ENCODE measurements around the gene TEX50. TPM values are rescaled to one million over a fixed set of nuclear protein-coding genes. Genes with fewer than 3 reads are reported as not detected.
"Not testable (repeated sequence)": the region's sequence is repeated elsewhere in the genome, so short reads cannot be mapped to it uniquely, and the experiment has no call there.

TEX50 gene
- total RNA-seq, 1 experiment from 2014 or later, result not detected

- Histone ChIP-seq H3K27ac (ENCODE audit: low read length) (no peak overlapping the region), H3K27me3 (ENCODE audit: low read length) (no peaks in the 10 kb centered on the region), H3K9me2 (replicated peaks; ENCODE audit: low read length) (no peaks in the 10 kb centered on the region), H3K79me2 (ENCODE audit: low read length) (no peaks in the 10 kb centered on the region), H3K36me3 (ENCODE audit: low read depth, low read length) (no peaks in the 10 kb centered on the region), H3F3A (ENCODE audit: low read length, unreplicated experiment) (no peaks in the 10 kb centered on the region), H3K9ac (ENCODE audit: low read length) (no peak overlapping the region), H3K4me1 (ENCODE audit: insufficient read depth, low read length) (no peaks in the 10 kb centered on the region), H3K4me3 (ENCODE audit: low read length) (no peak overlapping the region), H3K9me3 (ENCODE audit: low read length) (peaks cover 12% of the 10 kb centered on the region), H3K4me2 (ENCODE audit: low read length) (no peak overlapping the region), H2AFZ (ENCODE audit: low read length) (no peak overlapping the region), H4K20me1 (ENCODE audit: low read length) (no peaks in the 10 kb centered on the region)
- no peak for ATAC-seq
- intact Hi-C loops (cut with micrococcal nuclease), result no loop called here
- no peak for DNase-seq
- POLR2A ChIA-PET (ENCODE audit: unreplicated experiment), result interaction anchor here (0.5 kb wide), 1 partner anchor 106 kb away, joined by 3 read pairs; the partner anchor contains the start of gene KLHL20
- BruUV-seq (replicated peaks), result no TSS peak
- CTCF ChIA-PET, result no interaction called here
- TF ChIP-seq CTCF (conservative IDR thresholded peaks at IDR 0.05; ENCODE audit: low read depth, low read length) (no peak), EZH2phosphoT487 (IDR thresholded peaks at IDR 0.05; ENCODE audit: borderline replicate concordance, low read length) (no peak), EZH2 (IDR thresholded peaks at IDR 0.05; ENCODE audit: low read length, unreplicated experiment) (no peak)
These were observed 26.5 kb upstream of the TEX50 start for GRCh38 chr1:173608503-173609216.

GRCh38 chr1:173613086-173613485 is 22.1 kb upstream of the TEX50 start:
- intact Hi-C loops (cut with micrococcal nuclease); H3K4me2 ChIP-seq (ENCODE audit: low read length); H3K79me2 ChIP-seq (ENCODE audit: low read length); H3K36me3 ChIP-seq (ENCODE audit: low read depth, low read length); H3K27ac ChIP-seq (ENCODE audit: low read length); H3K9me2 ChIP-seq (replicated peaks; ENCODE audit: low read length); DNase-seq; H3K27me3 ChIP-seq (ENCODE audit: low read length); H3K4me1 ChIP-seq (ENCODE audit: insufficient read depth, low read length); H4K20me1 ChIP-seq (ENCODE audit: low read length); H2AFZ ChIP-seq (ENCODE audit: low read length); POLR2A ChIA-PET (ENCODE audit: unreplicated experiment); H3K9ac ChIP-seq (ENCODE audit: low read length); BruUV-seq (replicated peaks); CTCF ChIA-PET; H3K4me3 ChIP-seq (ENCODE audit: low read length); ATAC-seq; H3F3A ChIP-seq (ENCODE audit: low read length, unreplicated experiment): not testable (repeated sequence)
- peaks cover 18% of the 10 kb centered on the region for H3K9me3 ChIP-seq (ENCODE audit: low read length)

GRCh38 chr1:173616859-173617258 is 18.3 kb upstream of the TEX50 start:
- H4K20me1 ChIP-seq (ENCODE audit: low read length), result no peaks in the 10 kb centered on the region
- CTCF ChIA-PET, result no interaction called here
- no peaks in the 10 kb centered on the region for H3K4me1 ChIP-seq (ENCODE audit: insufficient read depth, low read length)
- no peak overlapping the region for H3K9ac ChIP-seq (ENCODE audit: low read length)
- no peak overlapping the region for H3K4me3 ChIP-seq (ENCODE audit: low read length)
- POLR2A ChIA-PET (ENCODE audit: unreplicated experiment), result no interaction called here
- H3K9me2 ChIP-seq (replicated peaks; ENCODE audit: low read length), result no peaks in the 10 kb centered on the region
- H3K9me3 ChIP-seq (ENCODE audit: low read length), result peaks cover 26% of the 10 kb centered on the region
- no peak overlapping the region for H3K27ac ChIP-seq (ENCODE audit: low read length)
- intact Hi-C loops (cut with micrococcal nuclease), result no loop called here
- no peaks in the 10 kb centered on the region for H3K27me3 ChIP-seq (ENCODE audit: low read length)
- H2AFZ ChIP-seq (ENCODE audit: low read length), result no peak overlapping the region
- no peak for ATAC-seq
- no peak for TF ChIP-seq EZH2phosphoT487 (IDR thresholded peaks at IDR 0.05; ENCODE audit: borderline replicate concordance, low read length)
- no peak for TF ChIP-seq EZH2 (IDR thresholded peaks at IDR 0.05; ENCODE audit: low read length, unreplicated experiment)
- TF ChIP-seq CTCF (conservative IDR thresholded peaks at IDR 0.05; ENCODE audit: low read depth, low read length), result no peak
- H3K4me2 ChIP-seq (ENCODE audit: low read length), result no peak overlapping the region
- no peaks in the 10 kb centered on the region for H3K36me3 ChIP-seq (ENCODE audit: low read depth, low read length)
- H3F3A ChIP-seq (ENCODE audit: low read length, unreplicated experiment), result no peaks in the 10 kb centered on the region
- BruUV-seq (replicated peaks), result no TSS peak
- no peak for DNase-seq
- H3K79me2 ChIP-seq (ENCODE audit: low read length), result no peaks in the 10 kb centered on the region
